ENCODE measurements around the gene JAML. TPM values are rescaled to one million over a fixed set of nuclear protein-coding genes. Genes with fewer than 3 reads are reported as not detected.

The JAML gene
- total RNA-seq, 1 donor from 2014 or later: 2.5 TPM

- no peak for TF ChIP-seq CTCF (IDR thresholded peaks at IDR 0.05; ENCODE audit: insufficient read depth, low read length, poor library complexity, severe bottlenecking)
- Histone ChIP-seq H3K27me3 (ENCODE audit: control insufficient read depth, insufficient read depth, low read length) (peaks cover 11% of the 10 kb centered on the region), H3K4me3 (ENCODE audit: low read depth, low read length) (no peak overlapping the region), H3K36me3 (ENCODE audit: control insufficient read depth, insufficient read depth, low read length) (no peaks in the 10 kb centered on the region)
- DNase-seq (ENCODE audit: low read depth): no peak
These were observed 19.0 kb downstream of the JAML start for GRCh38 chr11:118205606-118206378.

GRCh38 chr11:118202599-118203422 is 22.0 kb downstream of the JAML start:
- no peak for DNase-seq (ENCODE audit: low read depth)
- peaks cover 8% of the 10 kb centered on the region for H3K27me3 ChIP-seq (ENCODE audit: control insufficient read depth, insufficient read depth, low read length)
- TF ChIP-seq CTCF (IDR thresholded peaks at IDR 0.05; ENCODE audit: insufficient read depth, low read length, poor library complexity, severe bottlenecking): no peak
- no peaks in the 10 kb centered on the region for H3K36me3 ChIP-seq (ENCODE audit: control insufficient read depth, insufficient read depth, low read length)
- H3K4me3 ChIP-seq (ENCODE audit: low read depth, low read length): no peak overlapping the region

GRCh38 chr11:118201966-118202365 is 22.8 kb downstream of the JAML start:
- no peak for TF ChIP-seq CTCF (IDR thresholded peaks at IDR 0.05; ENCODE audit: insufficient read depth, low read length, poor library complexity, severe bottlenecking)
- H3K4me3 ChIP-seq (ENCODE audit: low read depth, low read length): no peak overlapping the region
- no peaks in the 10 kb centered on the region for H3K36me3 ChIP-seq (ENCODE audit: control insufficient read depth, insufficient read depth, low read length)
- H3K27me3 ChIP-seq (ENCODE audit: control insufficient read depth, insufficient read depth, low read length): peaks cover 8% of the 10 kb centered on the region
- DNase-seq (ENCODE audit: low read depth): no peak

- no peak for DNase-seq (ENCODE audit: low read depth)
- Histone ChIP-seq H3K27me3 (ENCODE audit: control insufficient read depth, insufficient read depth, low read length) (peaks cover 8% of the 10 kb centered on the region), H3K36me3 (ENCODE audit: control insufficient read depth, insufficient read depth, low read length) (no peaks in the 10 kb centered on the region), H3K4me3 (ENCODE audit: low read depth, low read length) (no peak overlapping the region)
- TF ChIP-seq CTCF (IDR thresholded peaks at IDR 0.05; ENCODE audit: insufficient read depth, low read length, poor library complexity, severe bottlenecking): no peak
These were observed 23.7 kb downstream of the JAML start for GRCh38 chr11:118200901-118201680.

- Histone ChIP-seq H3K36me3 (ENCODE audit: control insufficient read depth, insufficient read depth, low read length) (no peaks in the 10 kb centered on the region), H3K27me3 (ENCODE audit: control insufficient read depth, insufficient read depth, low read length) (peaks cover 3% of the 10 kb centered on the region), H3K4me3 (ENCODE audit: low read depth, low read length) (no peak overlapping the region)
- no peak for DNase-seq (ENCODE audit: low read depth)
- no peak for TF ChIP-seq CTCF (IDR thresholded peaks at IDR 0.05; ENCODE audit: insufficient read depth, low read length, poor library complexity, severe bottlenecking)
These were observed 24.3 kb downstream of the JAML start for GRCh38 chr11:118200497-118200896.

Data from kidney epithelial cell (primary cell).